Fibroblast of pulmonary artery (primary cell): ENCODE measurements around the gene LRRTM2.

ENCODE experiments used
- DNase-seq: peaks from one replicate; pipeline ENCODE4 v3.0.0-alpha.2; 2010; ENCODE audit warnings: low read depth
- H3K4me3 ChIP-seq: replicated peaks from 2 replicates; pipeline ENCODE4 v1.5.1; 2011; ENCODE audit warnings: low read depth, mild to moderate bottlenecking, control low read depth, low read length, moderate library complexity
- TF ChIP-seq, protein P1 (sequence below): IDR thresholded peaks from 2 replicates; pipeline ENCODE4 v1.5.1; 2011; ENCODE audit warnings: mild to moderate bottlenecking, control low read depth, low read length, inconsistent platforms; ENCODE audit errors: missing control alignments

The LRRTM2 gene

DNA sequence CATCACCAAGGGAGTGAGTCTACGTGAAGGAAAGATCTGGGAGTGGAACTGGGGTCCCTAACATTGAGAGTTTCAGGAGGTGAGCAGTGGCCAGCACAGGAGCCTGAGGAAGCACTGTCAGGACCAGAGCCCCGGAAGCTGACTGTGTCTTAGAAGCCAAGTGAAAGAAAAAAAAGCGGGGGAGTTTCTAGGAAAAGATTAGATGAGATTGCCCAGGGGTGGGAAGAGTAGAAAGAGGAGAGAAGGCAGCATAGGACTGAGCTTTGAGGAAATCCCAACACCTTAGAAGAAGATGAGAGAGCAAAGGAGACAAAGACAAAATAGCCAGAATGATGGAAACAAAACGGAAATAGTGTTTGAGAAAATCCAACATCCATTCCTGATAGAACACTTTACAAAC is 37.0 kb upstream of the LRRTM2 start:
- TF ChIP-seq, protein P1, sequence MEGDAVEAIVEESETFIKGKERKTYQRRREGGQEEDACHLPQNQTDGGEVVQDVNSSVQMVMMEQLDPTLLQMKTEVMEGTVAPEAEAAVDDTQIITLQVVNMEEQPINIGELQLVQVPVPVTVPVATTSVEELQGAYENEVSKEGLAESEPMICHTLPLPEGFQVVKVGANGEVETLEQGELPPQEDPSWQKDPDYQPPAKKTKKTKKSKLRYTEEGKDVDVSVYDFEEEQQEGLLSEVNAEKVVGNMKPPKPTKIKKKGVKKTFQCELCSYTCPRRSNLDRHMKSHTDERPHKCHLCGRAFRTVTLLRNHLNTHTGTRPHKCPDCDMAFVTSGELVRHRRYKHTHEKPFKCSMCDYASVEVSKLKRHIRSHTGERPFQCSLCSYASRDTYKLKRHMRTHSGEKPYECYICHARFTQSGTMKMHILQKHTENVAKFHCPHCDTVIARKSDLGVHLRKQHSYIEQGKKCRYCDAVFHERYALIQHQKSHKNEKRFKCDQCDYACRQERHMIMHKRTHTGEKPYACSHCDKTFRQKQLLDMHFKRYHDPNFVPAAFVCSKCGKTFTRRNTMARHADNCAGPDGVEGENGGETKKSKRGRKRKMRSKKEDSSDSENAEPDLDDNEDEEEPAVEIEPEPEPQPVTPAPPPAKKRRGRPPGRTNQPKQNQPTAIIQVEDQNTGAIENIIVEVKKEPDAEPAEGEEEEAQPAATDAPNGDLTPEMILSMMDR, result no peak

DNA sequence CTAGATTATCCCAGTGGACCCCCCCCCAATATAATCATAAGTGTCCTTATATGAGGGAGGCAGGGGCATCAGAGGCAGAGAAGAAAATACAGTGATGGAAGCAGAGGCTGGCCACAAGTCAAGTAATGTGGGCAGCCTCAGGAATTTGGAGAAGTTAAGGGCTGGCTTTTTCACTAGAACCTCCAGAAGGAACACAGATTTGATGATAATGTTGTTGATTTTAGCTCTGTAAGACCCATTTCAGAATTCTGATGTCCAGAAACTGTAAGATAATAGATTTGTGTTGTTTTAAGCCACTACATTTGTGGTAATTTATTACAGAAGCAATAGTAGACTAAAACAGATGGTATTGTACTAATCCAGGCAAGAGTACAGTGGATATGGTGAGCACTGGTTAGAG is 36.3 kb upstream of the LRRTM2 start:
- no peak overlapping the region for H3K4me3 ChIP-seq
- TF ChIP-seq, protein P1, result no peak
- DNase-seq, result peak; percentile 44

More for the DNA sequence above, 37.0 kb upstream of the LRRTM2 start:
- no peak for DNase-seq
- no peak overlapping the region for H3K4me3 ChIP-seq

DNA sequence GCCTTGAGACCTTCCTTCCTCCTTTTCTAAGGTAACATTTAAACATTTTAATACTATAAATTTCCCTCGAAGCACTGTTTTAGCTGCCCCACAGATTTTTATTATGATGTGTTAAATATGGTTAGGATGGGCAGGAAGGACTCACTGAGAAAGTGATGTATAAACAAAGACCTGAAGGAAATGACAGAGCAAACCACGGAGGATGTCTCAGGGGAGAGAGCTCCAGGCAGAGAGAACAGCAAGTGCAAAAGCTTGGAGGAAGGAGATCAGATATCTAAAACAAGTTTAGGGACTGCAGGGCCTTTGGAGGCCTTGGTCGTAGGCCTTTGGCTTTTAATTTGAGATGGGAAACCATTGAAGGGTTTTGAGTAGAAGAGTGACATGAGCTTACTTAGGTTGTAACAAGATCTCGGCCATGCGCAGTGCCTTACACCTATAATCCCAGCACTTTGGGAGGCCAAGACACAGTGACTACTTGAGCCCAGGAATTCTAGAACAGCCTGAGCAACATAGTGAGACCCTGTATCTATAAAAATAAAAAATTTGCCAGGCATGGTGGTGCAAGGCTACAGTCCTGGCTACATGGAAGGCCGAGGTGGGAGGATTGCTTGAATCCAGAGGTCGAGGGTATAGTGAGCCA is 35.5 kb upstream of the LRRTM2 start:
- DNase-seq, result no peak
- H3K4me3 ChIP-seq, result no peak overlapping the region
- TF ChIP-seq, protein P1, result no peak

DNA sequence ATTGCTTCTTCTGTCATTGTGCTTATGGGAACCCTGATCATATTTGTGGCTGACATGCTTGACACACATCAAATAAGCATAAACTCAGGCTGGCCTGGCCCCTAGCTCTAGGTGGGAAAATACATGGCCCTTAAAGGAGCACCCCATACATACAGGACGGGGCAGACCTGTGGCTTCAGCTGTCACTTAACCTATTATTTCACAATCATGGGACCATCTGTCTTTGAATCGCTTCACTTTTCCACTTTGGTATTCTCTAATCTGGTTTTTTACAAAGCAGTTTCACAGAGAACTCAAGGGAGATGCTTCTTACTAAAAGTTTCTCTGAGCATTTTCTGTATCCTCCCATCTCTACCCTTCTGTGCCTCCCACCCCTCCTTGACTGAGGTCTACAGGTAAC is 34.6 kb upstream of the LRRTM2 start:
- DNase-seq, result no peak
- no peak overlapping the region for H3K4me3 ChIP-seq
- TF ChIP-seq, protein P1, result no peak

DNA sequence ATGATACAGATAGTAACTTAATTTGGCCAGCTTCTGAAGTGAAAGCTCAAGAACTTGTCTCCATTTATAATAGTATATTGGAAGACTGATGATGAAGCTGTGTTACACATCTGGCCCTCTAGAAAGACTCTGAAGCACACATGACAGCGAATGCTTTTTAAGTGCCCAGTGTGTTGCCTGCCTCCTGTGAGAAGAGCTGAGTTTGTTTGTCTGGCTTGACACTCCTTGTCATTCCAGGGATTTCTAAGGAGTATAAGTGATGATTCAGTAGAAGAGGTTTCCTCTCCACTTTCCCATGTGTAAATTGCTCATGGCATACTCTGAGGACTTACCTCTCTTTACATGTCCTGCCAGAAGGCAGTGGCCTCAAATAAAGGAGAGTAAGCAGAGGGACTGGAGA is 30.4 kb upstream of the LRRTM2 start:
- TF ChIP-seq, protein P1, result no peak
- no peak overlapping the region for H3K4me3 ChIP-seq
- DNase-seq, result peak; percentile 36

DNA sequence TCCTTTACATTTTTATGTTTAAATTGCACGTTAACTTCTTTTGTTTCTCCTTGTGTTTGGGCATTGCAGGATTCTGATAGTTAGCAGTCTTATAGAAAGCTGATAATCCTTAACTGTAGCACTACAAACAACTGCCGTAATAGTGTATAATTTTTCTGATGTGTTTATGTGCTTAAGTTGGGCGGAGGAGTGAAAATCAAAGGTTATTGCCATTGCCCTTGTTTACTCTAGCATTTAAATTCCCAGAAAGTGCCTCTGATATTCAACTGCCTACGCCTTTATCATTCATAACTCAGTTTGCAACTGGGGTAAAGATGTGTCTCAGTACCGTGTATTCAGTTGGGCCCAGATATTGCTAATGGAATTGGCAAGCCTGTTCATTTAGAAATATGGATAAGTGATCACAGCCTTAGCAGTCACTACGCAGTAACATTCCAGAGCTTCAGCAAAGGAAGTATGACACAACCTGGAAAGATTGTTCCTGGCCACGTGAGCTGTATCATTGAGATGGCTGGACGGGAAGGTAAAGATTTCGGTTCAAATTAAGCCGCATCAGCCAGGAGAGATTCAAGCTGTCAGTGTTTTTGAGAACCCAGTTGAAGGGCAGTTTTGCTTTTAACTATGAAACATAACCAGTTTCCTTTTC is 28.1 kb upstream of the LRRTM2 start:
- DNase-seq, result peak; percentile 83

More for the DNA sequence above, 28.1 kb upstream of the LRRTM2 start:
- no peak overlapping the region for H3K4me3 ChIP-seq
- TF ChIP-seq, protein P1, result no peak
